ENCODE data around the gene FCN3.

FCN3 gene

DNA sequence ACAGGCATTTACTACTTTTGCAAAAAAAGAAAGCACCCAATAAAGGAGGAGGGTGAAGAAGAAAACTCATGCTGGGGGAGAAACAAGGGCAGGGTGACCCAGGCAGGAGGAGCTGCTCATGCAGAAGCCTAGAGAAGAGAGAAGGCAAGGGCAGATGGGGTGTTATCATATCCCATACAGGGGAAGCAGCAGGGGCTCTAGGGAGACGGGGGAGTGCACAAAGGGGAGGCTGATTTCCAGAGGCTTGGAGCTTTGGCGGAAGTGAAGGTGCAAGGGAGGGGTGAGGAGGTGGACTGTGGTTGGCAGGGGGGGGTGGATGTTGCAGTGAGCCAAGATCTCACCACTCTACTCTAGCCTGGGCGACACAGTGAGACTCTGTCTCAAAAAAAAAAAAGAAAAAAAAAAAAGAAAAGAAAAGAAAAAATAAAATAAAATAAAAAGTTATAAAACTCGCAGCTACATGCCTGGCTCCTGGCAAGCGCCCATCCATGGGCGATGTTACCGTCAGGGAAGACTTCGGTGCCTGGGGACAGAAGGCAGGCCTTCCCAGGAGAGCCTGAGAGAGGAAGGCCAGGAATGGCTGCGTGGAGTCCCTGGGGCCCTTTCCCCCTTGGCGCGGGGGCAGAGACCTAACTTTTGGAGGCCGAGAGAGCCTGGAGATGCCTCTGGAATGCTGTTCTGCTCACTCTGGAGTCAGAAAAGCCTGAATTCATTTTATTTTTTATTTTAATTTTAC lies 3.3 kb upstream of the FCN3 start:
- DNase-seq = no peak

GRCh38 chr1:27372808-27373690 lies 1.6 kb downstream of the FCN3 start:
- DNase-seq = no peak

DNA sequence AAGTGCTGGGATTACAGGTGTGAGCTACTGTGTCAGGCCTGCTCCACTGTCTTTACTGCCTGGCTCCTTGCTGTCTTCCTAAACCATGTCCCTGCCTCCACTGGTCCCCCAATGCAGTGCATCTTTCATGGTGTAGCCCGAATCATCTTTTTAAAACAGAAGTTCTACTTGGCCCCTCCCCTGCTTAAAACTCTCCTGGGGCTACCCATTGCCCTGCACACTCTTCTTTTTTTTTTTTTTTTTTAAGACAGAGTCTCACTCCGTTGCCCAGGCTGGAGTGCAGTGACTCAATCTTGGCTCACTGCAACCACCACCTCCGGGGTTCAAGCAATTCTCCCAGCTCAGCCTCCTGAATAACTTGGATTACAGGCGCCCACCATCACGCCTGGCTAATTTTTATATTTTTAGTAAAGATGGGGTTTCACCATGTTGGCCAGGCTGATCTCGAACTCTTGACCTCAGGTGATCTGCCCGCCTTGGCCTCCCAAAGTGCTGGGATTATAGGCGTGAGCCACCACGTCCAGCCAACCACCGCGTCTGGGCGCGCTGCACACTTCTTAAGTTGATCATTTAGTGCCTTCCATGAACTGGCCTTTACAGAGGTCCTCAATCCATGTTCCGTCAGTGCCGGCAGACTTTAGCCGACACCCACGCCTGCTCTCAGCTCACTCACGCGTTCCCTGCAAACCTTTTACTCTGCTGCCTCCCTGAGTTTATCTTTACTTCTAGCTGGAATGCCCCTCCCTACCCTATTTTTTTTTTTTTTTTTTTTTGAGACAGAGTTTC lies 2.4 kb downstream of the FCN3 start:
- no peak for DNase-seq

DNA sequence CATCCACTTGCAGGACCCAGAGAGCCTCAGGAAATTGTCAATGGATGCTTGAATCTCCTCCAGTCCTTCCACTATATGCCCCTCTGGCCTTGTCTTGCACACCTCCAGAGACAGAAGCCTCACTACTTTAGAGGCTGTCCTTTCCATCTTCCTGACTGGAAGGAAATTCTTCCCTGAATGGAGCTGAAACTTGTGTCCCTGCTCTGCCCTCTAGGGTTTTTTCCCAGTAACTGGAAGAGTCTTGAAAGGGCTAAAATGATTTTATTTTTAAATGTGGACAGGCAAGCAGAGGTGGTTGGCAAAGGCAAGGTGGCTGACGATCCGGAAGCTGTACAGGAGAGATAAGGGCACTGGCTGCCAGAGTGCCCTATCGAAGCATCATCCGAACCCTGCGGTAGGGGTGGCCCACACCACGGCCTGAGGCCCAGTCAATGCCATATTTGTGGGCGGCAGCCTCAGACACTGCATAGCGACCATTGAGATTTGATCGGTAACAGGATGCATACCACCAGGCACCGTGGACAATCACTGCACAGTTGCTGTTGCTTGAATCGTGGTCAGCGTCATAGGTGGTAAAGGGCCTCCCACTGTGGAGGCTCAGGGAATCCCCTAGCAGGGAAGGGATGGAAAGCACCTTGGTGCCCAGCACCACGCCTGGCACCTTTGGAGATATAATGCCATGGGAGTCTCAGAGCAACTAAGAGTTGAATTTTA lies 5.6 kb downstream of the FCN3 start:
- DNase-seq = no peak

DNA sequence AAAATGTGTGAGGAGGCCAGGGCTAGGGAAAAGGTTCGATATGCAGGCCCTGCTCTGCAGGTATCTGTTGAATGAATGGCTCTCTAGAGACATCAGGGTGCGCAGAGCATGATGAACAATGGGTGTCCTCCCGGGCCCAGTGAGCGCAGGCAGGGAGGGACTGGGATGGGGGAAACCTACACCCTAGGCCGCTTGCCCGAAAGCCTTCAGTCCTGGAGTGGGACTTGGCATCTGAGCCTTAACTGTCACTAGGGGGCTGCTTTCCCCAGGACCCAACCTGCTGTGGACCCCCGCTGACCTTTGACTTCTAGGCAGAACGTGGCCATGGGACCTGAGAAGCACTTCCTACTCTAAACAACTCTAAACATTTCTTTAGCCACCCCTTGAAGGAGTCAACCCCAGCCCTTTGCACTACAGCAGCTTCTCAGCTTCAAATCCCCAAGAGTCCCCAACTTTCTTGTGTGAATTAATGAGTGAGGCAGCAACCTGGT lies 7.4 kb downstream of the FCN3 start:
- no peak for DNase-seq

DNA sequence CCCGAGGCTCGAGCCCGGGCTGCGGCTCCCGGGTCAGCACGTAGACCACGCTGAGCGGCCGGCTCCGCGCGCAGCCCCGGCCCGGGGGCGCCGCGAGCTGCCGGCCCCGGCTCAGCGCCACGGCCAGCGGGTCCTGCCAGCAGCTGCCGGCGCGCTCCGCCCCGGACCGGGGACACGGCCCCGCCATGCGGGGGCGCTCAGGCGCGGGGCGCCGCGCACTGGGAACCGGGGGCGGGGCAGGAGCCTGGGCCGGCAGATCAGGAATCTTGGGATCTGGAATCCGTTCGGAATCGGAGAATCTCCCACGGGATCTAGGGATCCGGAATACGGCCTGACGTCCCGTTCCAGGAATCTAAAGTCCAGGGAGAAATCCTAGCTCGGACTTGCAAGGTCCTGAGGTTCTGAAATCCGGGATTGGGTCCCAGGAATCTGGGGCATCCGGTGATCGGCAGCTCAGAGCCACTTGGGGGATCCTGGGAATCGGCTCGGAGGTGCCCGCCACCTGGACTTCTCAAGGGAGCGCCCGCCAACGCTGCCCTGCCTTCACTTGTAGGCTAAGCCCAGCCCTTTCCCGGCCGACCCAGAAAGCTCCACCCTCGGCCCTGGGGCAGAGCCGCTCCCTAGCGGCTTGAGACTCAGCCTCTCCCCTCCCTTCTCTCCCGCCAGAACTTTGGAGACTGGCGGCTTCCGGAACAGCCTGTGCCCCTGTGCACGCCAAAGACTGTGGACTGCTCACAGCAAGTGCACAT lies 8.0 kb downstream of the FCN3 start, which contains the start of gene MAP3K6:
TSS of gene MAP3K6 (minus strand) at position 551 of the 749 bp plus-strand sequence. CDS start at position 187, 364 bp downstream.
- DNase-seq = no peak

GRCh38 chr1:27366113-27366410 lies 8.6 kb downstream of the FCN3 start:
- peak; percentile 48 for DNase-seq

DNA sequence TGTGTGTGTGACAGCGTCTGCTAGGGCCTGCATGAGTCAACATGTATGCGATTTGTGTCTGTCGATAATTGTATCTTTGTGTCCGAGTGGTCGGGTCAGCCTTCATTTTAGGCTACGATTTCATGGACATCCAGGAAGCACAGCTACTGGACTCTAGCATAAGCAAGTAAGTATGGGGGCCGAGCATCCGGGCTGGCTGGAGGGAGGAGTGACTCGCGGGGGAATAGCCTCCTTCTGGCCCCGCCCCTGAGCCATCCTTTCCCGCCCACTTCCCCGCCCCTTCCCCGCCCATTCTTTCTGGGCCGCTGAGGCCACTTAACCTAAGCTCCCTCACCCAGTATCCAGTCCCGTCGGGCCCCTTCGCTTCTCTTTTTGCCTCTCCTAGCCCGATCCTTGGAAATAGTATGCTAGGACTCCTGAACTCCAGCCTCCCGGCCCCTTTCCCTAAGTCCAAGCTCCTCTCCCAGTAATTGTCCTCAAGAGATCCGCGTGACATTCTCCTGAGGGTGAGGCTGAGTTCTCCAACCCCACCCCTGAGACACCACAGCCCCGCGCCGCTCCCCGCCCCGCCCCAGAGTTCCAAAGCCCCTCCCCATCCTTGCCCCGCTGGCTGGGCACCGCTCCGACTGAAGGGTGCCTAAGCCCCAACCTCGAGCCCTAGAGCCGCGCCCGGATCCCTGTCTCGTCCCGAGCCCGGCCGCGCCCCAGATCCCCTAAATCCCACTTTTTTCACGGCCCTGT lies 9.1 kb downstream of the FCN3 start:
- peak; percentile 60 for DNase-seq

DNA sequence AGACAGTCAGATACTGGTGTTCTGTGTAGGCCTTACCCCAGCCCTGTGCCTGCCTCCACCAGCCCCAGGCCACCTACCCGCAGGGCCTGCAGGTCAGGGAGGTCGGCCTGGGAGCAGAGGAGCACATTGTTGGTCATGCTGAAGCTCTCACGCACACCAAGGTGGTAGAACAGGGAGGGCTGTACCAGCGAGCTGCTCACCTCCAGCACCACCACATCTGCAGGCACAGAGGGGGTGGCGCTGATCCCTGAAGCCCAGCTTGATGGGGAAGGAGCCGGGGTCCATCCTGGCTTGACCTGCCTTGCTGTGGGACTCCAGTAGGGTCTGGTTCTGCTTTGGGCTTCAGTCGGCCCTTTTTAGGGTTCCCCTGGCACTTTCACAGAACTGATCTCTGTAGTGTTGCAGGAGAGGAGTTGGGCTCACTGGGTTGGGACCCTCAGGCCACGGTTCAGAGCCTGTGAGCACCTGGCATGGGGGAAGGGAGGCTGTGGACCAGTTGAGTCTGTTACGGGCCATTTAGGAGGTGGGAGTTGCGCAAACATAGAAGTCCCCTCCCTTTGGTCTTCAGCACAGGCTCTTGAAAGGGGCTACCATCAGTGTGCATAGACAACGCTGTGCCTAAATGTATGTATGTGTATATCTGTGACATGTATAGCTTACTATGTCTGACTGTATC lies 9.8 kb downstream of the FCN3 start:
- DNase-seq = no peak

- DNase-seq = no peak
Observed at GRCh38 chr1:27363766-27364695, 10.6 kb downstream of the FCN3 start.

DNA sequence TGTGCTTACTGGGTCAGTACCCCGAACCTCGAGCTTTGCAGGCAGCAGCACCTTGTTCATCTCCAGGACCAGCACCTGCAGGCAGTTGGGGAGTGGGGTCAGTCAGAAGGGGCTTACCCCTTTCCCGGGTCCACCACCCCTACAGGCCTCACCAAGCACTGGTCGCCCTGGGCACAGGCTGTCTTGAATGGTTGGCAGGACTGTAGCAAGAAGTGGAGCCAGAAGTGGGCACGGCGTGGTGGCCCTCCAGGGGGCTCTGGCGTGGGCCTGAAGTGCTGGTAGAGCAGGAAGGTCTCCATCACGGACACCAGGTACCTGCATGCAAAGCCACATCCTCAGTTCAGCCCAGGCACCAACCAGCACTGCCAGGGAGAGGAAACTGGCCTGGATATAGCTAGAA lies 13.1 kb downstream of the FCN3 start:
- DNase-seq = no peak

GRCh38 chr1:27361044-27361402 lies 13.6 kb downstream of the FCN3 start:
- DNase-seq = no peak

DNA sequence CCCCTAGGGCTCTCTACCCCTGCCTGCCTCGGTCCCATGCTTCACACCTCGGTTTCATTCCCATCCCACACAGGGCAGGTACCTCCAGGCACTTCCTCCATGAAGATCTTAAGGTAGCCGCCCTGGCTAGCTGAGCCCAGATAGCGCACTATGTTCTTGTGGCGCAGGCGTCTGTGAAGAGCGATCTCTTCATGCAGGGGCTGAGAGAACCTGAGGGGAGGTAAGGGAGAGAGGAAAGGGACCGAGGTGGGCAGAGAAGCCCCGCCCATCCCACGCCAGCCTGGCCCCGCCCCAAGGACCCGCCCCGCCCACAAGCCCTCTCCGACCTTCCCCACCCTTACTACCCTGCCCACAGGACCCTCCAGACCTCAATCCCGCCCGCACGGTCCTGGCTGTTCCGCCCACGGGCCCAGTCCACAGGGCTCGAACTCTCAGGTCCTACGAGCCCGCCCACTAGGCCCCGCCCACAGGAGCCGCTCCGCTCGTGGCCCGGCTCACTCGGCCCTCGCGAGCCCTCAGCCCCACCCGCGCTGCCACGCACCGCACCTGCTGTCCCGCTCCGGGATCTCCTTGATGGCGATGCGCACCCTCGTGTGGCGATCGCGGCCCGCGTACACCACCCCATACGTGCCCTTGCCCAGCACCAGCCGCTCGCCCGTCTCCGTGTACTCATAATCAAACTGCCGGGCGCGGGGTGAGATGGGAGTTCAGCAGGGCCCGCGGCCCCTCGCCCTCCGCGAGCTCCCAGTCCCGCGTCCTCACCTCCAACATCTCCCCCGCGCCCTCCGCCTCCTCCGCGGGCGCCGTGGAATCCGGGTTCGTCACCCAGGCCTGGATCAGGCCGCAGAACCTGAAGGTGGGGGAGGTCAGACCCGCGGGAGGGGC lies 14.2 kb downstream of the FCN3 start:
- DNase-seq = peak; percentile 26

GRCh38 chr1:27359822-27360158 lies 14.8 kb downstream of the FCN3 start:
- no peak for DNase-seq

- DNase-seq = no peak
Observed at GRCh38 chr1:27358928-27359313, 15.7 kb downstream of the FCN3 start.

- no peak for DNase-seq
Observed at GRCh38 chr1:27358038-27358927, 16.3 kb downstream of the FCN3 start.

- DNase-seq = peak; percentile 79
Observed at GRCh38 chr1:27357281-27358037, 17.2 kb downstream of the FCN3 start.

Measured in activated CD4-positive, alpha-beta T cell treated with anti-CD3 and anti-CD28 coated beads for 1 hour (primary cell).